ENCODE results near the gene CACNA1E. TPM values are rescaled to one million over a fixed set of nuclear protein-coding genes. Genes with fewer than 3 reads are reported as not detected.
A peak's percentile ranks its signal among the peaks of the same experiment; 100 is the strongest.

The CACNA1E gene
- total RNA-seq, 4 donors from 2014 or later = 0.03 to 0.05 TPM; not detected in 2

DNA sequence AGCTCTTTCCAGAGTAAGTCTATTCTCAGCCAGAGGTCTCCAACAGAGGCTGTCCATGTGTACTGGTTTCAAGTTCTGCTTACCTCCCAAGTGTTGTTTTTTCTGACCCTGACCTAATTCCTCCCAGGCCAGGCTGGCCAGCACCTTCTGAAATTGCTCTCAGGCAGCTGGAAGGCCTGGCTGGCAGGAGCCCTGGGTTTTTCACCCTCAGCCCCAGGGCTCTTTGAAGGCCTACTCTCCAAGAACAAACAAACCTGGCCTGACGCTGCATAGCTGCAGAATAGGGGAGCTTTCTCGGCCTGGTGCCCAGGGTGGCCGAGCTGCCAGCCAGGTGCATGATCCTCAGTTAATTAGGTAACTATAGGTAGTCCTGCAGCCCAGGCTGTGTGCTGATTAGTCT lies 147.5 kb downstream of the CACNA1E start:
- no peaks in the 10 kb centered on the region for H3K9me3 ChIP-seq

DNA sequence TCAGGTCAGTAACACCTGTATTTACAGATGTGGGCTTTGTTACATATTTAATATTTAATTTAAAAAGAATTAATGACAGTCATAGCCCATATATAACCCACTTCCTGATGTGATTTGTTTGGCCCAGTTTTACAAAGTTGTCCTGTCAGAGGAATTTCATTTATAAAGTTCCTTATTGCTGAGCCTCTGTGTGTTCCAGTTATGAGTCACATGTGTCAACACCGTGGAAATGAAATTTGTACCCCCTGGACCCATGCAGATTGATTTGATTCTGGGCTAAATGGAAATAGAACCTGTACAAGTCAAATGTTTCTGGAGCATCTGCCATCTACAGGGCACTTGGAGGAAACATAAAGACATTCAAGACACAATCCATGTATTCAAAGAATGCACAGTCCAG lies 149.2 kb downstream of the CACNA1E start:
- Histone ChIP-seq H3K4me1 (peaks cover 12 to 15% of the 10 kb centered on the region in 2 donors), H3K4me3 (no peak overlapping the region), H3K27me3 (no peaks in the 10 kb centered on the region), H3K9me3 (no peaks in the 10 kb centered on the region), H3K27ac (no peak overlapping the region), H3K36me3 (no peaks in the 10 kb centered on the region)
- intact Hi-C loops (cut with DNase I; ENCODE audit: low total_unique reads) (no loop called here), in situ Hi-C loops (cut with MboI; ENCODE audit: low sequenced_read_pairs in 4 of 4) (no loop called here)
- ATAC-seq (no peak), DNase-seq (no peak)
- TF ChIP-seq, protein P1, sequence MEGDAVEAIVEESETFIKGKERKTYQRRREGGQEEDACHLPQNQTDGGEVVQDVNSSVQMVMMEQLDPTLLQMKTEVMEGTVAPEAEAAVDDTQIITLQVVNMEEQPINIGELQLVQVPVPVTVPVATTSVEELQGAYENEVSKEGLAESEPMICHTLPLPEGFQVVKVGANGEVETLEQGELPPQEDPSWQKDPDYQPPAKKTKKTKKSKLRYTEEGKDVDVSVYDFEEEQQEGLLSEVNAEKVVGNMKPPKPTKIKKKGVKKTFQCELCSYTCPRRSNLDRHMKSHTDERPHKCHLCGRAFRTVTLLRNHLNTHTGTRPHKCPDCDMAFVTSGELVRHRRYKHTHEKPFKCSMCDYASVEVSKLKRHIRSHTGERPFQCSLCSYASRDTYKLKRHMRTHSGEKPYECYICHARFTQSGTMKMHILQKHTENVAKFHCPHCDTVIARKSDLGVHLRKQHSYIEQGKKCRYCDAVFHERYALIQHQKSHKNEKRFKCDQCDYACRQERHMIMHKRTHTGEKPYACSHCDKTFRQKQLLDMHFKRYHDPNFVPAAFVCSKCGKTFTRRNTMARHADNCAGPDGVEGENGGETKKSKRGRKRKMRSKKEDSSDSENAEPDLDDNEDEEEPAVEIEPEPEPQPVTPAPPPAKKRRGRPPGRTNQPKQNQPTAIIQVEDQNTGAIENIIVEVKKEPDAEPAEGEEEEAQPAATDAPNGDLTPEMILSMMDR (IDR thresholded peaks at IDR 0.05 in 4 of 5, conservative IDR thresholded peaks at IDR 0.05 in 1 of 5) = no peak
- TF ChIP-seq POLR2A (IDR thresholded peaks at IDR 0.05) = no peak

More for the DNA sequence above, 147.5 kb downstream of the CACNA1E start:
- ATAC-seq (peak; percentile 73 to 90), DNase-seq (peak; percentile 32 to 37)
- intact Hi-C loops (cut with DNase I; ENCODE audit: low total_unique reads) = no loop called here
- no peak for TF ChIP-seq POLR2A (IDR thresholded peaks at IDR 0.05)
- TF ChIP-seq, protein P1 (IDR thresholded peaks at IDR 0.05 in 4 of 5, conservative IDR thresholded peaks at IDR 0.05 in 1 of 5) = no peak
- no peaks in the 10 kb centered on the region for H3K36me3 ChIP-seq
- H3K27me3 ChIP-seq = no peaks in the 10 kb centered on the region
- peak overlapping the region in 3 of 4 donors; percentile 34 to 54 (median 50) for H3K27ac ChIP-seq
- H3K4me3 ChIP-seq = no peak overlapping the region
- in situ Hi-C loops (cut with MboI; ENCODE audit: low sequenced_read_pairs in 4 of 4) = no loop called here
- H3K4me1 ChIP-seq = peaks cover 11 to 14% of the 10 kb centered on the region in 2 donors

- intact Hi-C loops (cut with DNase I; ENCODE audit: low total_unique reads) = no loop called here
- no peaks in the 10 kb centered on the region for H3K36me3 ChIP-seq
- in situ Hi-C loops (cut with MboI; ENCODE audit: low sequenced_read_pairs in 4 of 4) = no loop called here
- H3K4me3 ChIP-seq = no peak overlapping the region
- DNase-seq (no peak), ATAC-seq (no peak)
- H3K27ac ChIP-seq = no peak overlapping the region
- H3K27me3 ChIP-seq = no peaks in the 10 kb centered on the region
- no peak for TF ChIP-seq POLR2A (IDR thresholded peaks at IDR 0.05)
- TF ChIP-seq, protein P1 (IDR thresholded peaks at IDR 0.05 in 4 of 5, conservative IDR thresholded peaks at IDR 0.05 in 1 of 5) = no peak
- H3K4me1 ChIP-seq = peaks cover 17 to 20% of the 10 kb centered on the region in 2 donors
- H3K9me3 ChIP-seq = no peaks in the 10 kb centered on the region
Observed at GRCh38 chr1:181632960-181633359, 149.6 kb downstream of the CACNA1E start.

DNA sequence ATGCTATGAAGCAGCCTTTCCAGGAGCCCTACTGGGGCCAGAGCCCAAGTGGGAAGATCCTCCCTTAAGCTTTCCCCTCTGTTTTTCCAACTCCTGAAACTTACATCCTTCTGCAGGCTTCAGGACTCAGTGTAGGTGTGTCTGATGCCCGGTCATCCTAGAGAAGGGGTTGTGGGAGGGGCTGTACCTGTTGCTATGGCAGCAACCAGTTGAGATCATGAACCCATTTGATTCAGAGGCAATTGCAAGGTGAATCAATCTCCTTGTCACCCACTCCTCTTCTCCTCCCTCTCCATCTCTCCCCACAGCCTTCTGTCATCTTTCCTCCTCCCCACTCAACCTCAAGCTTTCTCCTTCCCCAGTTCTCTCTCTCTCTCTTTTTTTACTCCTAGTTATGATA lies 151.8 kb downstream of the CACNA1E start:
- DNase-seq = no peak
- H3K4me3 ChIP-seq = no peak overlapping the region
- peaks cover 16 to 17% of the 10 kb centered on the region in 2 donors for H3K4me1 ChIP-seq
- no peak overlapping the region for H3K27ac ChIP-seq
- H3K9me3 ChIP-seq = no peaks in the 10 kb centered on the region
- intact Hi-C loops (cut with DNase I; ENCODE audit: low total_unique reads) (no loop called here), in situ Hi-C loops (cut with MboI; ENCODE audit: low sequenced_read_pairs in 4 of 4) (no loop called here)
- no peaks in the 10 kb centered on the region for H3K36me3 ChIP-seq
- H3K27me3 ChIP-seq = no peaks in the 10 kb centered on the region
- ATAC-seq = no peak
- TF ChIP-seq, protein P1 (IDR thresholded peaks at IDR 0.05 in 4 of 5, conservative IDR thresholded peaks at IDR 0.05 in 1 of 5) = no peak
- no peak for TF ChIP-seq POLR2A (IDR thresholded peaks at IDR 0.05)

- no peaks in the 10 kb centered on the region for H3K27me3 ChIP-seq
- H3K4me3 ChIP-seq = no peak overlapping the region
- intact Hi-C loops (cut with DNase I; ENCODE audit: low total_unique reads) = no loop called here
- in situ Hi-C loops (cut with MboI; ENCODE audit: low sequenced_read_pairs in 4 of 4) = no loop called here
- H3K27ac ChIP-seq = no peak overlapping the region
- no peak for DNase-seq
- ATAC-seq = no peak
- no peak for TF ChIP-seq POLR2A (IDR thresholded peaks at IDR 0.05)
- TF ChIP-seq, protein P1 (IDR thresholded peaks at IDR 0.05 in 4 of 5, conservative IDR thresholded peaks at IDR 0.05 in 1 of 5) = no peak
- H3K4me1 ChIP-seq = peaks cover 5 to 6% of the 10 kb centered on the region in 2 donors
- no peaks in the 10 kb centered on the region for H3K9me3 ChIP-seq
- H3K36me3 ChIP-seq = no peaks in the 10 kb centered on the region
Observed at GRCh38 chr1:181637998-181638397, 154.7 kb downstream of the CACNA1E start.

All from gastrocnemius medialis (tissue), 4 donors.